Tibial artery (tissue), 4 donors: ENCODE data around the gene PRG2.
"Not testable (repeated sequence)": the region's sequence is repeated elsewhere in the genome, so short reads cannot be mapped to it uniquely, and the experiment has no call there.

Source experiments
- DNase-seq, 2 donors: peaks; one replicate each; pipeline ENCODE4 v3.0.0-alpha.2; 2019
- H3K27ac ChIP-seq, 2 donors: fragments of 200-600 bp; sonication (generic) in 1 of 2; 1 replicate in 1 of 2; 2 replicates in 1 of 2; pipeline ENCODE4 v1.5.1; 2018 to 2019; ENCODE audit warnings: mild to moderate bottlenecking in 1 of 2
- H3K27me3 ChIP-seq, 2 donors: fragments of 200-600 bp; sonication (generic) in 1 of 2; one replicate each; pipeline versions ENCODE4 v1.5.1 to v1.6.0; 2016 to 2019
- H3K36me3 ChIP-seq, 3 donors: fragments of 200-600 bp; sonication (generic) in 2 of 3; one replicate each; pipeline ENCODE4 v1.5.1; 2016 to 2019; ENCODE audit warnings: mild to moderate bottlenecking in 2 of 3
- H3K4me1 ChIP-seq, 4 donors: fragments of 200-600 bp; sonication (generic) in 2 of 4; 1 replicate in 3 of 4; 2 replicates in 1 of 4; pipeline ENCODE4 v1.5.1; 2016 to 2019
- H3K4me3 ChIP-seq, 2 donors: fragments of 200-600 bp; sonication (generic) in 1 of 2; 1 replicate in 1 of 2; 2 replicates in 1 of 2; pipeline ENCODE4 v1.5.1; 2018 to 2019; ENCODE audit warnings: mild to moderate bottlenecking in 2 of 2
- H3K9me3 ChIP-seq, 3 donors: fragments of 200-600 bp; sonication (generic) in 1 of 3; one replicate each; pipeline ENCODE4 v1.5.1; 2016 to 2019
- intact Hi-C: fragments of 100-400 bp; cut with DNase I; formaldehyde crosslinking; loops from one replicate; pipeline ENCODE4 v1.15.0; 2023; ENCODE audit warnings: low total_unique reads
- TF ChIP-seq, protein P1 (sequence below), 2 experiments: fragments of 200-600 bp in 1 of 2; fragments of 450-650 bp in 1 of 2; IDR thresholded peaks; one replicate each; pipeline ENCODE4 v1.5.1; 2017 to 2019; ENCODE audit warnings: antibody characterized with exemption in 2 of 2, mild to moderate bottlenecking in 1 of 2, moderate library complexity in 1 of 2

Gene PRG2

GRCh38 chr11:57363131-57364080 lies 27.0 kb downstream of the PRG2 start:
- H3K9me3 ChIP-seq = no peaks in the 10 kb centered on the region
- intact Hi-C loops = no loop called here
- DNase-seq = no peak
- no peak overlapping the region for H3K4me3 ChIP-seq
- no peaks in the 10 kb centered on the region for H3K36me3 ChIP-seq
- no peaks in the 10 kb centered on the region for H3K4me1 ChIP-seq
- TF ChIP-seq, protein P1, sequence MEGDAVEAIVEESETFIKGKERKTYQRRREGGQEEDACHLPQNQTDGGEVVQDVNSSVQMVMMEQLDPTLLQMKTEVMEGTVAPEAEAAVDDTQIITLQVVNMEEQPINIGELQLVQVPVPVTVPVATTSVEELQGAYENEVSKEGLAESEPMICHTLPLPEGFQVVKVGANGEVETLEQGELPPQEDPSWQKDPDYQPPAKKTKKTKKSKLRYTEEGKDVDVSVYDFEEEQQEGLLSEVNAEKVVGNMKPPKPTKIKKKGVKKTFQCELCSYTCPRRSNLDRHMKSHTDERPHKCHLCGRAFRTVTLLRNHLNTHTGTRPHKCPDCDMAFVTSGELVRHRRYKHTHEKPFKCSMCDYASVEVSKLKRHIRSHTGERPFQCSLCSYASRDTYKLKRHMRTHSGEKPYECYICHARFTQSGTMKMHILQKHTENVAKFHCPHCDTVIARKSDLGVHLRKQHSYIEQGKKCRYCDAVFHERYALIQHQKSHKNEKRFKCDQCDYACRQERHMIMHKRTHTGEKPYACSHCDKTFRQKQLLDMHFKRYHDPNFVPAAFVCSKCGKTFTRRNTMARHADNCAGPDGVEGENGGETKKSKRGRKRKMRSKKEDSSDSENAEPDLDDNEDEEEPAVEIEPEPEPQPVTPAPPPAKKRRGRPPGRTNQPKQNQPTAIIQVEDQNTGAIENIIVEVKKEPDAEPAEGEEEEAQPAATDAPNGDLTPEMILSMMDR (IDR thresholded peaks at IDR 0.05) = no peak
- H3K27me3 ChIP-seq = peaks cover 0 to 9% of the 10 kb centered on the region in 2 donors
- no peak overlapping the region for H3K27ac ChIP-seq

GRCh38 chr11:57361926-57362325 lies 28.5 kb downstream of the PRG2 start:
- peaks cover 0 to 7% (median 0%) of the 10 kb centered on the region in 4 donors for H3K4me1 ChIP-seq
- H3K27me3 ChIP-seq = no peaks in the 10 kb centered on the region
- DNase-seq = no peak
- H3K27ac ChIP-seq = no peak overlapping the region
- H3K36me3 ChIP-seq = no peaks in the 10 kb centered on the region
- H3K4me3 ChIP-seq = no peak overlapping the region
- no peaks in the 10 kb centered on the region for H3K9me3 ChIP-seq
- intact Hi-C loops = no loop called here
- TF ChIP-seq, protein P1 (IDR thresholded peaks at IDR 0.05) = no peak

DNA sequence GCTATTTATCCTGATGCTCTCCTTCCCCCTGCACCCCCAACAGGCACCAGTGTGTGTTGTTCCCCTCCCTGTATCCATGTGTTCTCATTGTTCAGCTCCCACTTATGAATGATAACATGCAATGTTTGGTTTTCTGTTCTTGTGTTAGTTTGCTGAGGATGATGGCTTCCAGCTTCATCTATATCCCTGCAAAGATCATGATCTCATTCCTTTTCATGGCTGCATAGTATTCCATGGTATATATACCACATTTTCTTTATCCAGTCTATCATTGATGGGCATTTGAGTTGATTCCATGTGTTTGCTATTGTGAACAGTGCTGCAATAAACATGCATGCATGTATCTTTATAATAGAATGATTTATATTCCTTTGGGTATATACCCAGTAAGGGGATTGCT lies 29.0 kb downstream of the PRG2 start:
- DNase-seq, intact Hi-C loops, H3K9me3 ChIP-seq, H3K27me3 ChIP-seq, H3K4me1 ChIP-seq, H3K27ac ChIP-seq, H3K36me3 ChIP-seq, H3K4me3 ChIP-seq: not testable (repeated sequence)

GRCh38 chr11:57360991-57361390 lies 29.5 kb downstream of the PRG2 start:
- TF ChIP-seq, protein P1 (IDR thresholded peaks at IDR 0.05) = no peak
- DNase-seq = no peak
- no peak overlapping the region for H3K27ac ChIP-seq

DNA sequence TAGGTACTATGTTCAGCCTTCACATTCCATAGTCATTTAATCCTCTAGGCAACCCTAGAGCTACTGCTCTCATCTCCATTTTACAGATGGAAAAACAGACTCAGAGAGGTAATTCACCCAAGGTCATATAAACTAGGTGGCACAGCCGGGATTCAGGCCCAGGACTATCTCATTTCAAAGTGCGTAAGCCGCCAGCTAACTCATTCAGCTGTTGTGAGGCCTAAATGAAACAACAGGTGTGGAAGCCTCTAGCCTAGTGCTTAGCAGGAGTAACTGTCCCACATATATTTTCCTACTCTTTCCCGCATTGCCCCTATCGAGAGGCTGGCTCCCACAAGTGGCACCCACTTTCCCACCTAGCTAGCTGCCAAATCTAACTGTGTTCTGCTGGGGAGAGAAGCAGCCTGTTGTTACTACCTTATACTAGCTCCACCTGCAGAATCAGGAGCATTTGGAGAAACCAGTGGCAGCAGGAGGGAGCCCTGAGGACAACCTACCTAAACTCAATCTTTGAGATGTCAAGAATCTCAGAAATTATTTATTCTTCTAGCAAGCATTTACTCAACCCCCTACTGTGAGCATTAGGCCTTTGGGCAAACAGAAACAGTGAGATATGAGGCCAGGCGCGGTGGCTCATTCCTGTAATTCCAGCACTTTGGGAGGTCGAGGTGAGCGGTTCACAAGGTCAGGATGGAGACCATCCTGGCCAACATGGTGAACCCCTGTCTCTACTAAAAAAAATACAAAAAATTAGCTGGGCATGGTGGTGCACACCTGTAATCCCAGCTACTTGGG lies 30.4 kb downstream of the PRG2 start:
- TF ChIP-seq, protein P1 (IDR thresholded peaks at IDR 0.05) = no peak
- no peak overlapping the region for H3K4me3 ChIP-seq
- H3K36me3 ChIP-seq = no peaks in the 10 kb centered on the region
- peaks cover 0 to 7% (median 0%) of the 10 kb centered on the region in 4 donors for H3K4me1 ChIP-seq
- no peak for DNase-seq
- no peaks in the 10 kb centered on the region for H3K9me3 ChIP-seq
- intact Hi-C loops = loop anchor here (10.0 kb wide), 1 partner anchor 515 kb away; no protein-coding TSS in a partner anchor
- H3K27me3 ChIP-seq = no peaks in the 10 kb centered on the region
- no peak overlapping the region for H3K27ac ChIP-seq

More at GRCh38 chr11:57360991-57361390, 29.5 kb downstream of the PRG2 start:
- H3K9me3 ChIP-seq = no peaks in the 10 kb centered on the region
- H3K4me3 ChIP-seq = no peak overlapping the region
- intact Hi-C loops = no loop called here
- no peaks in the 10 kb centered on the region for H3K36me3 ChIP-seq
- H3K4me1 ChIP-seq = peaks cover 0 to 7% (median 0%) of the 10 kb centered on the region in 4 donors
- H3K27me3 ChIP-seq = no peaks in the 10 kb centered on the region
